ENCODE results near the gene SLC17A3. TPM values are rescaled to one million over a fixed set of nuclear protein-coding genes. Genes with fewer than 3 reads are reported as not detected.

Gene SLC17A3
- total and polyA plus RNA-seq, 12 donors: not detected

DNA sequence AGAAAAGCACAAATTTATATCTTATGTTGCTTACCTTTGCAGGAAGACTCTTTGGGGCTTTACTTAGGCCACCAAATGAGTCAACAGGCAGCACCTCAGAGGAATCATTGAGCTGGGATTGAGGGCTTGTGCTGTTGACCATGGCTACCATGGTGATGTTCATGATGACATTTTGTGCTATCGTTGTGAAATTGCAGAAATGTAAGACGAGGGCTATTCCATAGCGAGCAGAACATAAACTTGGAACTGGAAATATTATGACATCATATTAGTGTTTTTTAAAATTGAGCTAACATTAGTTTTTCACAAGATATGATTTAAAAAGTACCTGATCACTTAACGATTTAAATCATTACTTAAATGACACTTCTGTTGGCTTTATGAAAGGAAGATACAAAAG, 11.8 kb downstream of the SLC17A3 start:
- 85 to 86% methylated on average over 4 of the region's 4 CpGs for WGBS, 2 donors
- no peak for ATAC-seq
- no peaks in the 10 kb centered on the region for H3K4me1 ChIP-seq
- no peak overlapping the region for H3K27ac ChIP-seq
- TF ChIP-seq, protein P1, sequence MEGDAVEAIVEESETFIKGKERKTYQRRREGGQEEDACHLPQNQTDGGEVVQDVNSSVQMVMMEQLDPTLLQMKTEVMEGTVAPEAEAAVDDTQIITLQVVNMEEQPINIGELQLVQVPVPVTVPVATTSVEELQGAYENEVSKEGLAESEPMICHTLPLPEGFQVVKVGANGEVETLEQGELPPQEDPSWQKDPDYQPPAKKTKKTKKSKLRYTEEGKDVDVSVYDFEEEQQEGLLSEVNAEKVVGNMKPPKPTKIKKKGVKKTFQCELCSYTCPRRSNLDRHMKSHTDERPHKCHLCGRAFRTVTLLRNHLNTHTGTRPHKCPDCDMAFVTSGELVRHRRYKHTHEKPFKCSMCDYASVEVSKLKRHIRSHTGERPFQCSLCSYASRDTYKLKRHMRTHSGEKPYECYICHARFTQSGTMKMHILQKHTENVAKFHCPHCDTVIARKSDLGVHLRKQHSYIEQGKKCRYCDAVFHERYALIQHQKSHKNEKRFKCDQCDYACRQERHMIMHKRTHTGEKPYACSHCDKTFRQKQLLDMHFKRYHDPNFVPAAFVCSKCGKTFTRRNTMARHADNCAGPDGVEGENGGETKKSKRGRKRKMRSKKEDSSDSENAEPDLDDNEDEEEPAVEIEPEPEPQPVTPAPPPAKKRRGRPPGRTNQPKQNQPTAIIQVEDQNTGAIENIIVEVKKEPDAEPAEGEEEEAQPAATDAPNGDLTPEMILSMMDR (IDR thresholded peaks at IDR 0.05): no peak
- H3K36me3 ChIP-seq: no peaks in the 10 kb centered on the region
- no peak for DNase-seq
- H3K9me3 ChIP-seq: no peaks in the 10 kb centered on the region
- H3K27me3 ChIP-seq: peaks cover 0 to 18% (median 5%) of the 10 kb centered on the region in 7 donors
- H3K4me3 ChIP-seq: no peak overlapping the region
- intact Hi-C loops (cut with DNase I): no loop called here

DNA sequence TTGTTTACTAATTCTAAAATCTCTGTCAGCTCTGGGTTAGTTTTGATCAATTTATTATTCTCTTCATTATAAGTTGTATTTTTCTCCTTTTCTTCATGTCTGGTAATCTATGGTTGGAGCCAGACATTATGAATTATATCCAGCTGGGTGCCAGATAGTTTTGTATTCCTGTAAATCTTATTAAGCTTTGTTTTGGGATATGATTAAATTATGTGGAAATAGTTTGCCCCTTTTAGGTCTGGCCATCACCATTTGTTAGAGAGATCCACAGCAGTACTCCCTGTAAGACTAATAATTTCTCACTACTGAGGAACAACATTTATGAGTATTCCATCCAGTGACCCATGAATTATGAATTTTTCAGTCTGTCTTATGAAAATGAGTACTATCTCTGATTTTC, 21.3 kb downstream of the SLC17A3 start:
- Histone ChIP-seq H3K27ac (no peak overlapping the region), H3K4me3 (no peak overlapping the region), H3K4me1 (no peaks in the 10 kb centered on the region), H3K36me3 (no peaks in the 10 kb centered on the region), H3K27me3 (peaks cover 0 to 3% (median 0%) of the 10 kb centered on the region in 7 donors), H3K9me3 (no peaks in the 10 kb centered on the region)
- TF ChIP-seq, protein P1 (IDR thresholded peaks at IDR 0.05): no peak
- no peak for ATAC-seq
- intact Hi-C loops (cut with DNase I): no loop called here
- no peak for DNase-seq

DNA sequence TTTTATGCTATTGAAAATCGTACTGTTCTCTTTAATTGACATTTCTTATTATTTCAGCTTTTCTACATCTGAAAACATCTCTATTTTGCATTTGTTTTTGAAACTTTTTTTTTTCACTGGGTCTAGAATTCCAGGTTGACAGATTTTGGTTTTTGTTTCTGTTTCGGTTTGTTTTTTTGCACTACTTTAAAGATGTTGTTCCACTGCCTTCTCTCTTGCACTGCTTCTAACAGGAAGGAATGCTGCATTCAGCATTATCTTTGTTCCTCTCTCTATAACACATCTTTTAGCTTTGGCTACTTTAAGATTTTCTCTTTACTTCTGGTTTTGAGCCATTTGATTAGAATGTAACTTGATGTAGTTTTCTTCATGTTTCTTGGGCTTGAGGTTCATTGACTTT, 22.1 kb downstream of the SLC17A3 start:
- no peaks in the 10 kb centered on the region for H3K36me3 ChIP-seq
- WGBS, 2 donors: 64 to 70% methylated on average over 2 of the region's 2 CpGs
- H3K4me3 ChIP-seq: no peak overlapping the region
- H3K9me3 ChIP-seq: no peaks in the 10 kb centered on the region
- no peak for ATAC-seq
- intact Hi-C loops (cut with DNase I): no loop called here
- TF ChIP-seq, protein P1 (IDR thresholded peaks at IDR 0.05): no peak
- H3K4me1 ChIP-seq: no peaks in the 10 kb centered on the region
- H3K27ac ChIP-seq: no peak overlapping the region
- no peak for DNase-seq
- peaks cover 0 to 3% (median 0%) of the 10 kb centered on the region in 7 donors for H3K27me3 ChIP-seq

DNA sequence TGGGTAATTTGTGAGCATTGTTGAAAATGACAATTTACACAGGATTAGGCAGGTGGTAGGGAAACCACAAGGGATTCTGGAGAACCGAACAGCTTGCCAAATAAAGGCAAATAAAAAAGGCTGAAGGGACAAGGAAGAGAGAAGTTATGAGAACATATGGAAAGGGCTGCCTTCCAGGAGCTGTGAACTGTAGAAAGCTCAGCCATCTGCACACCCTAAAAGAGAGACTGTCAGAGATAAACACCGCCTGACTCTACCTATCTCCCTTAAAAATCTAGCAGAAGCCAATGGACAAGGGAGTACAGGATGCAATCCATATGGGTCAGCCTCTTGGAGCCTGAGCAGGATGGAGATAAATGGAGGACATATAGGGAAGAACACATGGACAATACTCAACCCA, 29.5 kb downstream of the SLC17A3 start:
- intact Hi-C loops (cut with DNase I): no loop called here
- peaks cover 0 to 6% (median 0%) of the 10 kb centered on the region in 7 donors for H3K27me3 ChIP-seq
- WGBS, 2 donors: 47 to 58% methylated on average over 2 of the region's 2 CpGs
- ATAC-seq (no peak), DNase-seq (no peak)
- TF ChIP-seq, protein P1 (IDR thresholded peaks at IDR 0.05): no peak
- H3K4me3 ChIP-seq: no peak overlapping the region
- no peaks in the 10 kb centered on the region for H3K4me1 ChIP-seq
- no peaks in the 10 kb centered on the region for H3K36me3 ChIP-seq
- H3K27ac ChIP-seq: no peak overlapping the region
- H3K9me3 ChIP-seq: no peaks in the 10 kb centered on the region

Data from heart right ventricle (tissue), 16 donors.